T-helper 9 cell (primary cell): Measurements from ENCODE around the gene PKP3.
"Not testable (repeated sequence)": the region's sequence is repeated elsewhere in the genome, so short reads cannot be mapped to it uniquely, and the experiment has no call there.

Experiments
- DNase-seq: peaks from one replicate; pipeline ENCODE4 v3.0.0-alpha.2; 2020

Gene PKP3

DNA sequence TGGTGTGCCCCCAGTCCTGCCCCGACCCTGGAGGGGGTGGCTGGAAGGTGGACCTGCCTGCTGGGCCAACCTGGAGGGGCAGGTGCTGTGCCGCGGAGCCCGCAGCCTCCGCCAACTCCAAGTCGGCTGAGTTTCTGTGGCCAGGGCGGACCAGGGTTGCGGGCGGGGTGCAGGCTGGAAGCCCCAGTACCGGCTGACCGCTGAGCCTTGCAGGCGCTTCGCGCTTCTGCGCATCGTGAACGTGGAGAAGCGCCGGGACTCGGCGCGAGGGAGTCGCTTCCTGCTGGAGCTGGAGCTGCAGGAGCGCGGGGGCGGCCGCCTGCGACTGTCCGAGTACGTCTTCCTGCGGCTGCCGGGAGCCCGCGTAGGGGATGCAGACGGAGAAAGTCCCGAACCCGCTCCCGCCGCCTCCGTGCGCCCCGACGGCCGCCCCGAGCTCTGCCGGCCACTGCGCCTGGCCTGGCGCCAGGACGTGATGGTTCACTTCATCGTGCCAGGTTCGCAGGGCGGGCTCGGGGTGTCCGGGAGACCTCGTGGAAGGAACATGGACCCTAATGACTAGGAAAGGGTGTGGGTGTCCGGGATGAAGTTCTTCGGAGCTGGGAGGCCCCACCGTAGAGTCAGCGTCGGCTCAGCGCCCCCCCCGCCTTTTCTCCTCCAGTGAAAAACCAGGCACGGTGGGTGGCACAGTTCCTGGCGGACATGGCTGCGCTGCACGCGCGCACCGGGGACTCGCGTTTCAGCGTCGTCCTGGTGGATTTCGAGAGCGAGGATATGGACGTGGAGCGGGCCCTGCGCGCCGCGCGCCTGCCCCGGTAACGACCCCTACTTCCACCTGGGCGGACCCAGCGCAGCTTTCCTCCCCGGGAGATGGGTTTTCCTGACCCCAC lies 14.6 kb upstream of the PKP3 start:
- no peak for DNase-seq

GRCh38 chr11:380095-380480 lies 13.9 kb upstream of the PKP3 start:
- no peak for DNase-seq

GRCh38 chr11:380491-380890 lies 13.5 kb upstream of the PKP3 start:
- no peak for DNase-seq

DNA sequence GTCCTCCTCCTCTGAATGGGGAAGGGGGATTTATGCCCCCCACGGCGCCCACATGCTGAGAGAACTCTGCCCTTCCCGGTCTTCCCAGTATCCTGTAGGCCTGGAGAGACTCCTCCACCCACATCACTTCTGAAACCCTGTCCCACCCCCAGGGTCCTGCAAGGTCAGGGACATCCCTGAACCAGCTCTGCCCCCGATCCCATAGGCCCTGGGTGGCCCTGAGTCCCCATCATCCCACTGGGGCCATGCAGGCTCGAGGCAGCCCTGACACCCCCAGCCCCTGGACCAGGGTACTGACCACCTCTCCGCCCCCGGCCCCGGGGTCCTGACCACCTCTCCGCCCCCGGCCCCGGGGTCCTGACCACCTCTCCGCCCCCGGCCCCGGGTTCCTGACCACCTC lies 13.0 kb upstream of the PKP3 start:
- DNase-seq: no peak

- DNase-seq: no peak
These were observed 12.4 kb upstream of the PKP3 start for GRCh38 chr11:381501-382072.

DNA sequence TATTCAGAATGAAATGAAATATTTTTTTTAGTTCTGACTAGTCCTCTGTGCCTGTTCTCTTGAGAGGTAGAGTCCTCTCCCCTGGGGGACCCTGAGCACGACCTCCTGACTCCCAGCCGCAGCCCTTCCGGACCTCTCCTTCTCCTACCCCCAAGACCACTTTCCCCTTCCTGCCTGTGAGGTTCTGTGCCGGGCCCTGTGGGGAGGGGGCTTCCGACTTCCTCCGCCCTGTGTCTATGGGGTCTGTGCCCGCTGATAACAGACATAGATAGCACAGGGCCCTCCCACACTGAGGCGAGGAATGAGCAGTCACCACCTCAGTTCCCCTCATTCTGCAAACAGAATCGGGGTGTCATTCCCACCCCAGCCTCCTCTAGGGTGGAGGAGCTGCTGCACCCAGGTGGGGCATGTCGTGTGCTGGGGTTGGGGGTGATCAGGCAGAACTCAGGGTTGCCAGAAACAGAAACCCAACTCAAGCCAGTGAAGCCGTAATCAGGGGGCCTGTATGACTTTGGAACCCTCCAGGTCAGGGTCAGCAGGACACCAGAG lies 11.9 kb upstream of the PKP3 start:
- DNase-seq: no peak

GRCh38 chr11:383431-383830 lies 10.6 kb upstream of the PKP3 start:
- no peak for DNase-seq

GRCh38 chr11:384511-384910 lies 9.5 kb upstream of the PKP3 start:
- DNase-seq: no peak

GRCh38 chr11:385594-386351 lies 8.2 kb upstream of the PKP3 start:
- DNase-seq: no peak

- no peak for DNase-seq
These were observed 7.5 kb upstream of the PKP3 start for GRCh38 chr11:386483-386882.

GRCh38 chr11:387193-387793 lies 6.7 kb upstream of the PKP3 start:
- no peak for DNase-seq

DNA sequence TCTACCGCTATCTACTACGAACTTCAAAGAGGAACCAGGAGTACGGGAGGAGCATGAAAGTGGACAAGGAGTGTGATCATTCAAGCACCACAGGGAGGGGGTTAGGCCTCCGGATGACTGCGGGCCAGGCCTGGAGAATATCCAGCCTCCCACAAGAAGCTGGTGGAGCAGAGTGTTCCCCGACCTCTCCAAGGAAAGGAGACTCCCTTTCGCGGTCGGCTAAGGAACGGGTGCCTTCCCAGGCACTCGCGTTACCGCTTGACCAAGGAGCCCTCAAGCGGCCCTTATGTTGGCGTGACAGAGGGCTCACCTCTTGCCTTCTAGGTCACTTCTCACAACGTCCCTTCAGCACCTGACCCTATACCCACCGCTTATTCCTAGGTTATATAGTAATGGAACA lies 4.6 kb upstream of the PKP3 start:
- DNase-seq: not testable (repeated sequence)

GRCh38 chr11:390175-390574 lies 3.8 kb upstream of the PKP3 start:
- no peak for DNase-seq

GRCh38 chr11:391117-392017 lies 2.6 kb upstream of the PKP3 start:
- DNase-seq: no peak

DNA sequence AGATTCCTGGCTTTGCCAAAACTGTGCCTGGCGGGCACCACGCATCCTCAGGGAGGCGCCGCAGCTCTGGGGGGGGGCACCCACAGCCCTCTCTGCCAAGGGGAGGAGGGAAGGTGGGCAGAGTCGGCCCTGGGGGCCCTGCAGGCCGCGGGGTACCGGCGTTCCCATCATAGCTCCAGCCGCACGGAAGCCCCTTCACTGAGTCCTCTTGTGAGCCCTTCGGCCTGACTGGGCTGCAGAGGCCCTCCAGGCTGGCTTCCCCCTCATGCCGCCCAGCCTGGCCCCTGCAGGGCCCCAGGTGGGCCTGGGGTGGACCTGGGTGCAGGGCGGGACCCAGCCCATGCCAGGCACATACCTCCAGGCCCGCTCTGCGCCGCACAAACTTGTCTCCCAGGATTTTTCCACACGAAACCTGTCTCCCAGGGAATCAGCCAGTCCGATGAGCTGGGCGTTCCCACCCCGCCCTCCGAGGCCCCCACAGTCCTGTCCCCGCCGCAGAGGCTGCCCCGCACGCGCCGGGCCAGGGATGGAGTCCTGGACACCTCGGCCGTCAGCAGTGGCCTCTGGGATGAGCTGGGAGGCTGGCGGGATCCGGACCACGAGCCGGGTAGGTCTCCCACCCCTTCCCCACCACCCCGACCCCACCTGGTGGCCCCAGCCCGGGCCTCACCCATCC lies 1.8 kb upstream of the PKP3 start:
- DNase-seq: no peak

GRCh38 chr11:393219-394033 lies 583 bp upstream of the PKP3 start:
- no peak for DNase-seq

GRCh38 chr11:394858-395655 lies 1.0 kb downstream of the PKP3 start:
- no peak for DNase-seq

GRCh38 chr11:395866-396265 lies 1.9 kb downstream of the PKP3 start:
- no peak for DNase-seq

- DNase-seq: no peak
These were observed 2.5 kb downstream of the PKP3 start for GRCh38 chr11:396511-396947.
